Stimulated activated CD4-positive, alpha-beta T cell treated with anti-CD3 and anti-CD28 coated beads, Interleukin-1b, Interleukin-23, amount 100 ng/mL, for 1 hour (primary cell): ENCODE results near the gene CFL1.
"Not testable (repeated sequence)": the region's sequence is repeated elsewhere in the genome, so short reads cannot be mapped to it uniquely, and the experiment has no call there.

Experiments used
- DNase-seq, 2 donors: peaks; one replicate each; pipeline ENCODE4 v3.0.0-alpha.2; 2020; ENCODE audit warnings: low read depth in 2 of 2

The CFL1 gene

DNA sequence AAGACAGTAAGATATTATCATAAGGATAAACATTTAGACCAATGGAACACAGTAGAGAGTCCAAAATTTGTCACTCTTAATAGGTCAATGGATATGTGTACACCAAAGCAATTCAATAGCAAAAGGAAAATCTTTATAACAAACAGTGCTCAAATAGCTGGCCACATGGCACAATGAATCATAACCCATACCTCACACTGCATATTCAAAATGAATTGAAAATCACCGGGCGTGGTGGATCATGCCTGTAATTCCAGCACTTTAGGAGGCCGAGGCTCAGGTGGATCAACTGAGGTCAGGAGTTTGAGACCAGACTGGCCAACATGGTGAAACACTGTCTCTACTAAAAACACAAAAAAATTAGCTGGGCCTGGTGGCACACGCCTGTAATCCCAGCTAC lies 15.8 kb downstream of the CFL1 start:
- DNase-seq = no peak

DNA sequence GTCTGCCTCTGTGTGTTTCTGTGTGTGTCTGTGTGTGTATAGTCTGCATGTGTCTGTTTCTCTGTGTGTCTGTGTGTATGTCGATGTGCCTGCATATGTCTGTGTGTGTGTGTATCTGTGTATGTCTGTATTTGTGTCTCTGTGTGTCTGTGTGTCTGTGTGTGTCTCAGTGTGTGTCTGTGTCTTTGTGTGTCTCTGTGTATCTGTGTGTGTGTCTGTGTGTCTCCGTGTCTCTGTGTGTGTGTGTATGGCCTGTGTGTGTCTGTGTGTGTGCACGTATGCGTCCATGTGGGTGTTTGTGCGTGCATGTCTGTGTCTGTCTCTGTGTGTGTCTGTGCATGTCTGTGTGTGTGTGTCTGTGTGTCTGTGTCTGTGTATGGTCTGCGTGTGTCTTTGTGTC lies 23.8 kb downstream of the CFL1 start:
- no peak for DNase-seq

GRCh38 chr11:65833297-65834030 lies 24.5 kb downstream of the CFL1 start, which contains the start of gene SNX32:
SNX32 (plus strand) TSS chr11:65833963; CDS start chr11:65834066, 103 bp downstream.
- DNase-seq = peak; percentile 83 to 85

DNA sequence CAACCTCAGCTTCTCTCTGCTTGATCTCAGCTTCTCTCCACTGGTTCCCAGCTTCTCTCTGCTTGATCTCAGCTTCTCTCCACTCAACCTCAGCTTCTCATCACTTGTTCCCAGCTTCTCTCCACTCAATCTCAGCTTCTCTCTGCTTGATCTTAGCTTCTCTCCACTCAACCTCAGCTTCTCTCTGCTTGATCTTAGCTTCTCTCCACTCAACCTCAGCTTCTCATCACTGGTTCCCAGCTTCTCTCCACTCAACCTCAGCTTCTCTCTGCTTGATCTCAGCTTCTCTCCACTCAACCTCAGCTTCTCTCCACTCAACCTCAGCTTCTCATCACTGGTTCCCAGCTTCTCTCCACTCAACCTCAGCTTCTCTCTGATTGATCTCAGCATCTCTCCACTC lies 25.7 kb downstream of the CFL1 start:
- not testable (repeated sequence) for DNase-seq

- no peak for DNase-seq
These were observed 28.5 kb downstream of the CFL1 start for GRCh38 chr11:65829459-65829858.

DNA sequence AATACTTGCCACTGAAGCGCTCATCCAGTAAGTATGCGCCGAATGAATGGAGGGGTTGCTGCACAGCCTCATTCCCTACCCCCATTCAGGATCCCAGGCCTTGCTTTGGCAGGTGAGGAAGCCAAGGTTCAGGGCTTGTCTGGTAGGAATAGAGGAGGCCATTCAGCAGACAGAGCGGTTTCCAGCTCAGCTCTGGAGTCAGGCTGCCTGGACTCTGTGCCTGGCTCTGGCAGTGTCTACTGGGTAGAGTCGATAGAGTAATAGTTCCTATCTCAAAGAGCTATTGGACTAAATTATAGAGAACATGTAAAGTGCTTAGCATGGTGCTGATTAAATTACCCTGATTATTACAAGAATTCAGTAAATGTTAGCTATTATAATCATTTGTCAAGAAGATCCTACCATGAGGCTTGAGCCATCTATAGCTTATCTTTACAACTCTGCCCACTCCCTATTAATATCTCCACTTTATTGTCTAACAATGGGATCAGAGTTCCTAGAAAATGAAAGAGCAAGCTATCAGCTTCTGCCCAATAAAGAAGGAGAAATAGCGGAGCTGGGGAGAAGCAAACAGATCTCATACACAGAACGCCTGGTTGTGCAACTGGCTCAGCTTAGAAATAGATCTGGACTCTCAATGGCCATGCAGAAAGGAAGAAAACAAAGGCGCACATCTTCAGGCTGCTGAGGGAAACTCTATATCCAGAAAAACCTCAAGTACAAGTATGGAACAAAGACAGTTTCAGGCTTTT lies 30.8 kb downstream of the CFL1 start:
- DNase-seq = no peak

GRCh38 chr11:65822776-65823528 lies 35.0 kb downstream of the CFL1 start:
- DNase-seq = no peak

GRCh38 chr11:65821107-65821506 lies 36.9 kb downstream of the CFL1 start:
- no peak for DNase-seq

DNA sequence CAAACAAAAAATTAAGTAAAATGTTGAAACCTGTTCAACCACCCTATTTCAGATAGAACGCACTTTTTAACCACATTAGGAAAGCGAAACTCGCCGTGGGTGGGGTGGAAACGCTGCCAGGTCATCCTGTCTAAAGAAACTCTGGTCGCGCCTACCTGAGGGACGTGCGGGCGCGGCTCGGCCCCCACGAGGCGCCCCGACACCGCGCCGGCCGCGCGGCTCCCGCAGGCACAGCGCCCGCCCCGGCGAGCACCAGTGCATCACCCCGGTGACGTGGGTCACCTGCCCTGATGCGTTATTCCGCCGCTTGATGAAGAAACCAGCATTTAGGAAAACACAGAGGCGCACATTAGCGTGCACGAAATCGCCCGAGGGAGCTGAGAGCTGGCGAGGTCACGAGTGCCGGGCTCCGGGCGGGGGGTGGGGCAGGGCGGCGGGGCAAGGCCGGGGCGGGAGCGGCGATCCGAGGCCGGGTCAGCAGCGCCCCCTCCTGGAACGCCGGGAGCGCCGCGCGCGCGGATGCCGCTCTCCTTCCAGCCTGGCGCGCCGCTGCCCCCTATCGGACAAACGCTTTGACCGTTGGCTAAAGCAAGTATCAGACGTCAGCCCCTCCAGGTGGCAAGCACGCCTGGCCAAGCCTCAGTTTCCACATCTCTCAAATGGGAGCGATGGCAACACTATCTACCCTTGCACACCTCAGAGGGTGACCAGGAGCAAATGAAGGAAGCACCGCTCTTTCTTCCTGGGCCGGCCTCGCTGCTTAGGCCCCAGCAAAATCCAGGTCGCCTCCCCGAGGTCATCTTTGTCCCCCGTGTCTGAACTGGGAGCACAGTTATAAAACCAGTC lies 39.9 kb downstream of the CFL1 start:
- peak; percentile 87 to 94 for DNase-seq

- no peak for DNase-seq
These were observed 40.6 kb downstream of the CFL1 start for GRCh38 chr11:65817312-65817834.

- no peak for DNase-seq
These were observed 41.3 kb downstream of the CFL1 start for GRCh38 chr11:65816696-65817095.

- no peak for DNase-seq
These were observed 42.9 kb downstream of the CFL1 start for GRCh38 chr11:65814986-65815565.

- DNase-seq = no peak
These were observed 43.6 kb downstream of the CFL1 start for GRCh38 chr11:65814131-65814985.

- DNase-seq = no peak
These were observed 46.1 kb downstream of the CFL1 start for GRCh38 chr11:65811764-65812475.

GRCh38 chr11:65810046-65810868 lies 47.7 kb downstream of the CFL1 start:
- no peak for DNase-seq

DNA sequence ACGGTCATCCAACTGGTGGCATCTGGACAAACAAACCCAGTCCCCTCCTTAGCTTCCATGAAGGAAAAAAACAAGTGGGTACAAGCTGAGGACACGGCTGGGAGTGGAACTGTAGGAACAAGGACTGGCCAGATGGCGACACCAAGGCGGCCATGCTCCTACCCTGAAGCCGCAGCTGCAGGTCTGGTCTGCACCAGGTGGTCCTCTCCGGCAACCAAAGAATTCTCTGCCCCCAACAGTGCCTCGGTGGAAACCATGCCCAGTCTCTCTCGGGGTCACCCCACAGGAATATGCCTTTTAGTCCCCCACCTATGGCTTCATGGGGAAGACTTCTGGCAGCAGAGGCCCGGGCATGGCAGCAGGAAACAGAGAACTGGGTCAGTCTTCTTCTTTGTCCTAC lies 48.5 kb downstream of the CFL1 start:
- no peak for DNase-seq

DNA sequence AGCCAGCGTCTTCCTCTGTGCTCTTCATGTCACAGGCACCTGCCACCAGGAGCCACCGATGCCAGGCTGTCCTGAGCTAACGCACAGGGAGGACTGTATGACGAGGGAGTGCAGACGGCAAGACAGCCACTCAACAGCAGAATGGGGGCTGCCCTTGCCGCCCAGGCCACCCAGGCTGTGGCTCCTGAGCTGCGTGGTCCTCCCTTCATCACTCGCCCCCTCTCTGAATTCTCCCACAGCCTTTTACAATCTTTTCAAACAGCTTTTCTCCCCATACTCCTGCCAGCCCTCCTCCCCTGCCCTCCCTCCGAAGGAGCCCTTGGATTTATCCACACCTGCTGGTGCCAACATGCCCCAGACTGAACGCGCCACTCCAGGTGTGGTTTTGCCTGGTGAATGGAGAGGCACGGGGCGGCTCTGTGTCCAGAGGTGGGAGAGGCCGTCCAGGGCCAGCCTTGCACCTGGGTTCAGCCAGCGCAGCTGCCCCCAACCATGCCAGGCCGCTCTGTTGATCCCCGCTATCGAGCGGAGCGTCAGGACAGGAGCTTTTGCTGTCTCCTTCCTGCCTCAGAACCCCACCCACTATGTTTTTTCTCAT lies 49.1 kb downstream of the CFL1 start:
- DNase-seq = no peak

GRCh38 chr11:65806979-65807378 lies 51.0 kb downstream of the CFL1 start:
- no peak for DNase-seq
